ENCODE data around the gene PARP2. TPM values are rescaled to one million over a fixed set of nuclear protein-coding genes. Genes with fewer than 3 reads are reported as not detected.

The PARP2 gene
- total and polyA plus RNA-seq, 2 of the 8 experiments (the other 6 are each of a cell fraction or from before 2014, with no cell fraction given), result 27.7 to 41.7 TPM

DNA sequence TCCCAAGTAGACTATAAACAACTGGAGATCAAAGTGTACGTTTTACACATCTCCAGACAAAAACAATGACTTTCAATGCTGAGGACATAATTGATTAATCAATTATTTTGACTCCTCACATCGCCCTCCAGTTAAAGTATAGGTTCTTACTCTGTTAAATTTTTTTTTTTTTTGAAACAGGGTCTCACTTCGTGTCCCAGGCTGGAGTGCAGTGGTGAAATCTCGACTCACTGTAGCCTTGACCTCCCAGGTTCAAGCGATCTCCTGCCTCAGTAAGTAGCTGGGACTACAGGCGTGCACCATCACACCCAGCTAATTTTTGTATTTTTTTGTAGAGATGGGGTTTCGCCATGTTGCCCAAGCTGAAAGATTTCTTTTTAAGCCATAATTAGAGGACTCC lies 9.4 kb upstream of the PARP2 start (continued):
- TF ChIP-seq KDM1A (IDR thresholded peaks at IDR 0.05; ENCODE audit: borderline replicate concordance, low read length) (no peak), CREB1 (IDR thresholded peaks at IDR 0.05) (no peak), MAFK (IDR thresholded peaks at IDR 0.05; ENCODE audit: low read depth, low read length) (no peak), HDAC6 (IDR thresholded peaks at IDR 0.05; ENCODE audit: low read depth, low read length) (no peak), SIRT6 (IDR thresholded peaks at IDR 0.05; ENCODE audit: low read length) (no peak)
- TF ChIP-seq, protein P1, sequence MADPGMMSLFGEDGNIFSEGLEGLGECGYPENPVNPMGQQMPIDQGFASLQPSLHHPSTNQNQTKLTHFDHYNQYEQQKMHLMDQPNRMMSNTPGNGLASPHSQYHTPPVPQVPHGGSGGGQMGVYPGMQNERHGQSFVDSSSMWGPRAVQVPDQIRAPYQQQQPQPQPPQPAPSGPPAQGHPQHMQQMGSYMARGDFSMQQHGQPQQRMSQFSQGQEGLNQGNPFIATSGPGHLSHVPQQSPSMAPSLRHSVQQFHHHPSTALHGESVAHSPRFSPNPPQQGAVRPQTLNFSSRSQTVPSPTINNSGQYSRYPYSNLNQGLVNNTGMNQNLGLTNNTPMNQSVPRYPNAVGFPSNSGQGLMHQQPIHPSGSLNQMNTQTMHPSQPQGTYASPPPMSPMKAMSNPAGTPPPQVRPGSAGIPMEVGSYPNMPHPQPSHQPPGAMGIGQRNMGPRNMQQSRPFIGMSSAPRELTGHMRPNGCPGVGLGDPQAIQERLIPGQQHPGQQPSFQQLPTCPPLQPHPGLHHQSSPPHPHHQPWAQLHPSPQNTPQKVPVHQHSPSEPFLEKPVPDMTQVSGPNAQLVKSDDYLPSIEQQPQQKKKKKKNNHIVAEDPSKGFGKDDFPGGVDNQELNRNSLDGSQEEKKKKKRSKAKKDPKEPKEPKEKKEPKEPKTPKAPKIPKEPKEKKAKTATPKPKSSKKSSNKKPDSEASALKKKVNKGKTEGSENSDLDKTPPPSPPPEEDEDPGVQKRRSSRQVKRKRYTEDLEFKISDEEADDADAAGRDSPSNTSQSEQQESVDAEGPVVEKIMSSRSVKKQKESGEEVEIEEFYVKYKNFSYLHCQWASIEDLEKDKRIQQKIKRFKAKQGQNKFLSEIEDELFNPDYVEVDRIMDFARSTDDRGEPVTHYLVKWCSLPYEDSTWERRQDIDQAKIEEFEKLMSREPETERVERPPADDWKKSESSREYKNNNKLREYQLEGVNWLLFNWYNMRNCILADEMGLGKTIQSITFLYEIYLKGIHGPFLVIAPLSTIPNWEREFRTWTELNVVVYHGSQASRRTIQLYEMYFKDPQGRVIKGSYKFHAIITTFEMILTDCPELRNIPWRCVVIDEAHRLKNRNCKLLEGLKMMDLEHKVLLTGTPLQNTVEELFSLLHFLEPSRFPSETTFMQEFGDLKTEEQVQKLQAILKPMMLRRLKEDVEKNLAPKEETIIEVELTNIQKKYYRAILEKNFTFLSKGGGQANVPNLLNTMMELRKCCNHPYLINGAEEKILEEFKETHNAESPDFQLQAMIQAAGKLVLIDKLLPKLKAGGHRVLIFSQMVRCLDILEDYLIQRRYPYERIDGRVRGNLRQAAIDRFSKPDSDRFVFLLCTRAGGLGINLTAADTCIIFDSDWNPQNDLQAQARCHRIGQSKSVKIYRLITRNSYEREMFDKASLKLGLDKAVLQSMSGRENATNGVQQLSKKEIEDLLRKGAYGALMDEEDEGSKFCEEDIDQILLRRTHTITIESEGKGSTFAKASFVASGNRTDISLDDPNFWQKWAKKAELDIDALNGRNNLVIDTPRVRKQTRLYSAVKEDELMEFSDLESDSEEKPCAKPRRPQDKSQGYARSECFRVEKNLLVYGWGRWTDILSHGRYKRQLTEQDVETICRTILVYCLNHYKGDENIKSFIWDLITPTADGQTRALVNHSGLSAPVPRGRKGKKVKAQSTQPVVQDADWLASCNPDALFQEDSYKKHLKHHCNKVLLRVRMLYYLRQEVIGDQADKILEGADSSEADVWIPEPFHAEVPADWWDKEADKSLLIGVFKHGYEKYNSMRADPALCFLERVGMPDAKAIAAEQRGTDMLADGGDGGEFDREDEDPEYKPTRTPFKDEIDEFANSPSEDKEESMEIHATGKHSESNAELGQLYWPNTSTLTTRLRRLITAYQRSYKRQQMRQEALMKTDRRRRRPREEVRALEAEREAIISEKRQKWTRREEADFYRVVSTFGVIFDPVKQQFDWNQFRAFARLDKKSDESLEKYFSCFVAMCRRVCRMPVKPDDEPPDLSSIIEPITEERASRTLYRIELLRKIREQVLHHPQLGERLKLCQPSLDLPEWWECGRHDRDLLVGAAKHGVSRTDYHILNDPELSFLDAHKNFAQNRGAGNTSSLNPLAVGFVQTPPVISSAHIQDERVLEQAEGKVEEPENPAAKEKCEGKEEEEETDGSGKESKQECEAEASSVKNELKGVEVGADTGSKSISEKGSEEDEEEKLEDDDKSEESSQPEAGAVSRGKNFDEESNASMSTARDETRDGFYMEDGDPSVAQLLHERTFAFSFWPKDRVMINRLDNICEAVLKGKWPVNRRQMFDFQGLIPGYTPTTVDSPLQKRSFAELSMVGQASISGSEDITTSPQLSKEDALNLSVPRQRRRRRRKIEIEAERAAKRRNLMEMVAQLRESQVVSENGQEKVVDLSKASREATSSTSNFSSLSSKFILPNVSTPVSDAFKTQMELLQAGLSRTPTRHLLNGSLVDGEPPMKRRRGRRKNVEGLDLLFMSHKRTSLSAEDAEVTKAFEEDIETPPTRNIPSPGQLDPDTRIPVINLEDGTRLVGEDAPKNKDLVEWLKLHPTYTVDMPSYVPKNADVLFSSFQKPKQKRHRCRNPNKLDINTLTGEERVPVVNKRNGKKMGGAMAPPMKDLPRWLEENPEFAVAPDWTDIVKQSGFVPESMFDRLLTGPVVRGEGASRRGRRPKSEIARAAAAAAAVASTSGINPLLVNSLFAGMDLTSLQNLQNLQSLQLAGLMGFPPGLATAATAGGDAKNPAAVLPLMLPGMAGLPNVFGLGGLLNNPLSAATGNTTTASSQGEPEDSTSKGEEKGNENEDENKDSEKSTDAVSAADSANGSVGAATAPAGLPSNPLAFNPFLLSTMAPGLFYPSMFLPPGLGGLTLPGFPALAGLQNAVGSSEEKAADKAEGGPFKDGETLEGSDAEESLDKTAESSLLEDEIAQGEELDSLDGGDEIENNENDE (IDR thresholded peaks at IDR 0.05; ENCODE audit: insufficient replicate concordance, low read length), result no peak

Measured in H1 (cell line).